ENCODE measurements around the gene STAM2. TPM values are rescaled to one million over a fixed set of nuclear protein-coding genes. Genes with fewer than 3 reads are reported as not detected.

The STAM2 gene
- total RNA-seq, 1 experiment from 2014 or later = 24.4 TPM

GRCh38 chr2:152078023-152078422 is 97.5 kb downstream of the STAM2 start:
- Histone ChIP-seq H3K36me3 (ENCODE audit: control insufficient read depth, insufficient read depth, low read length) (no peaks in the 10 kb centered on the region), H3K27me3 (replicated peaks; ENCODE audit: control insufficient read depth, insufficient read depth, low read length) (no peaks in the 10 kb centered on the region), H3K4me3 (ENCODE audit: low read depth, low read length) (no peak overlapping the region), H3K9me3 (no peaks in the 10 kb centered on the region), H3K4me1 (no peaks in the 10 kb centered on the region)
- no peak overlapping the region for H3K27ac Mint-ChIP-seq (ENCODE audit: unreplicated experiment)
- no peak overlapping the region for H3K4me3 Mint-ChIP-seq (ENCODE audit: unreplicated experiment)
- ChIA-PET CTCF (no interaction called here), POLR2A (no interaction called here)
- BruUV-seq (replicated peaks) = no TSS peak
- no peaks in the 10 kb centered on the region for H3K27me3 Mint-ChIP-seq (ENCODE audit: insufficient read depth, unreplicated experiment)
- no peaks in the 10 kb centered on the region for H3K4me1 Mint-ChIP-seq (ENCODE audit: low read depth, unreplicated experiment)
- no peaks in the 10 kb centered on the region for H3K36me3 Mint-ChIP-seq (ENCODE audit: insufficient read depth, unreplicated experiment)
- no peak for DNase-seq
- no peak for TF ChIP-seq CTCF (IDR thresholded peaks at IDR 0.05; ENCODE audit: insufficient read depth in 1 of 2, low read depth in 1 of 2, low read length in 1 of 2, severe bottlenecking in 1 of 2, unreplicated experiment in 1 of 2)
- H3K9me3 Mint-ChIP-seq (ENCODE audit: unreplicated experiment) = no peaks in the 10 kb centered on the region
- intact Hi-C loops (cut with micrococcal nuclease; ENCODE audit: unreplicated experiment) = no loop called here

- Mint-ChIP-seq H3K27ac (ENCODE audit: unreplicated experiment) (no peak overlapping the region), H3K4me3 (ENCODE audit: unreplicated experiment) (no peak overlapping the region), H3K36me3 (ENCODE audit: insufficient read depth, unreplicated experiment) (no peaks in the 10 kb centered on the region), H3K4me1 (ENCODE audit: low read depth, unreplicated experiment) (no peaks in the 10 kb centered on the region), H3K9me3 (ENCODE audit: unreplicated experiment) (no peaks in the 10 kb centered on the region), H3K27me3 (ENCODE audit: insufficient read depth, unreplicated experiment) (no peaks in the 10 kb centered on the region)
- Histone ChIP-seq H3K4me3 (ENCODE audit: low read depth, low read length) (no peak overlapping the region), H3K27me3 (replicated peaks; ENCODE audit: control insufficient read depth, insufficient read depth, low read length) (no peaks in the 10 kb centered on the region), H3K36me3 (ENCODE audit: control insufficient read depth, insufficient read depth, low read length) (no peaks in the 10 kb centered on the region), H3K4me1 (no peaks in the 10 kb centered on the region), H3K9me3 (no peaks in the 10 kb centered on the region)
- ChIA-PET POLR2A (no interaction called here), CTCF (interaction anchor here (0.6 kb wide), 1 partner anchor 564 kb away, joined by 3 read pairs; no protein-coding TSS in a partner anchor)
- no peak for TF ChIP-seq CTCF (IDR thresholded peaks at IDR 0.05; ENCODE audit: insufficient read depth in 1 of 2, low read depth in 1 of 2, low read length in 1 of 2, severe bottlenecking in 1 of 2, unreplicated experiment in 1 of 2)
- BruUV-seq (replicated peaks) = no TSS peak
- no peak for DNase-seq
- intact Hi-C loops (cut with micrococcal nuclease; ENCODE audit: unreplicated experiment) = no loop called here
These were observed 100.0 kb downstream of the STAM2 start for GRCh38 chr2:152075461-152076050.

- POLR2A ChIA-PET = no interaction called here
These were observed 103.6 kb downstream of the STAM2 start for GRCh38 chr2:152072011-152072410.

More at GRCh38 chr2:152072011-152072410, 103.6 kb downstream of the STAM2 start:
- no peak for TF ChIP-seq CTCF (IDR thresholded peaks at IDR 0.05; ENCODE audit: insufficient read depth in 1 of 2, low read depth in 1 of 2, low read length in 1 of 2, severe bottlenecking in 1 of 2, unreplicated experiment in 1 of 2)
- DNase-seq = no peak
- no peaks in the 10 kb centered on the region for H3K9me3 ChIP-seq
- intact Hi-C loops (cut with micrococcal nuclease; ENCODE audit: unreplicated experiment) = no loop called here
- no peaks in the 10 kb centered on the region for H3K27me3 Mint-ChIP-seq (ENCODE audit: insufficient read depth, unreplicated experiment)
- H3K4me1 Mint-ChIP-seq (ENCODE audit: low read depth, unreplicated experiment) = no peaks in the 10 kb centered on the region
- H3K4me3 Mint-ChIP-seq (ENCODE audit: unreplicated experiment) = no peak overlapping the region
- no peaks in the 10 kb centered on the region for H3K9me3 Mint-ChIP-seq (ENCODE audit: unreplicated experiment)
- CTCF ChIA-PET = no interaction called here
- H3K27ac Mint-ChIP-seq (ENCODE audit: unreplicated experiment) = no peak overlapping the region
- no peaks in the 10 kb centered on the region for H3K36me3 Mint-ChIP-seq (ENCODE audit: insufficient read depth, unreplicated experiment)
- H3K4me1 ChIP-seq = no peaks in the 10 kb centered on the region
- BruUV-seq (replicated peaks) = no TSS peak
- H3K27me3 ChIP-seq (replicated peaks; ENCODE audit: control insufficient read depth, insufficient read depth, low read length) = no peaks in the 10 kb centered on the region
- no peaks in the 10 kb centered on the region for H3K36me3 ChIP-seq (ENCODE audit: control insufficient read depth, insufficient read depth, low read length)
- H3K4me3 ChIP-seq (ENCODE audit: low read depth, low read length) = no peak overlapping the region

Measured in Caco-2 (cell line).